HuH-7 (cell line): ENCODE results near the gene ABHD12B.

Source experiments
- DNase-seq: peaks from one replicate; pipeline ENCODE4 v3.0.0; 2011; ENCODE audit warnings: low spot score

ABHD12B gene, protein sequence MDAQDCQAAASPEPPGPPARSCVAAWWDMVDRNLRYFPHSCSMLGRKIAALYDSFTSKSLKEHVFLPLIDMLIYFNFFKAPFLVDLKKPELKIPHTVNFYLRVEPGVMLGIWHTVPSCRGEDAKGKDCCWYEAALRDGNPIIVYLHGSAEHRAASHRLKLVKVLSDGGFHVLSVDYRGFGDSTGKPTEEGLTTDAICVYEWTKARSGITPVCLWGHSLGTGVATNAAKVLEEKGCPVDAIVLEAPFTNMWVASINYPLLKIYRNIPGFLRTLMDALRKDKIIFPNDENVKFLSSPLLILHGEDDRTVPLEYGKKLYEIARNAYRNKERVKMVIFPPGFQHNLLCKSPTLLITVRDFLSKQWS

DNA sequence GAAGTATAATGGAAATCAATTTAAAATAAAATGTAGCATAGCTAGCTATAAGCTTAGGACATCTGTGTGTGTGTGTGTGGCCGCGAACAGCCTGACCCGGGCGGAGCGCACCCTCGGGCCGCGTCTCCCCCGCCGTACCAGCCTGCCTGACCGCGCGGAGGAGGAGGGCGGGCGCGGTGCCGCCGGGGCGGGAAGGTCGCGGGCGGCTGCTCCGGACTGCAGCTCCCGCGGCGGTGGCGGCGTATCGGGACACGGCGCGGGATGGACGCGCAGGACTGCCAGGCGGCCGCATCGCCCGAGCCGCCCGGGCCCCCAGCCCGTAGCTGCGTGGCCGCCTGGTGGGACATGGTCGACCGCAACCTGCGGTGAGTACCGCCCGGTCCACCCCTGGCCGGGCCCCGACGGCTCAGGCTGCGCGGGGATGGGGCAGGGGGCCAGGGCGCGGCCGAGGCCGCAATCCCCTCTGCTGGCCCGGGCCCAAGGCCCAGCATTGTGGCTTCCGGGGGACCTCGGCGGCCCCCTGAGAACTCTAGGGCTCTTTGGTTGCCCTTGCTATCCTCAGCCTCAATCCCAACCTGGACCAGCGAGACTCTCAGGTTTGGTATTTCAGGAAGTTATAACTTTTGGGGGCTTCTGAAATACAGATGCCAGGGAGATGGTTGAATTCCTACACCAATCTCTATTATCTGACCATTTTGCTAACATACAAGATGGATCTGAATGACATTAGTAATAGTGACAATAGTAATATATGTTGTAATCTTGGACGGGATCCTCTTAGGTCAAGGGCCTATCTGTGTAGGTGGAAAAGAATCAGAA is at the start of gene ABHD12B:
Gene ABHD12B (plus strand): TSS at position 140 of the 819 bp plus-strand sequence. CDS start 122 bp downstream, at position 262.
- DNase-seq: no peak

DNA sequence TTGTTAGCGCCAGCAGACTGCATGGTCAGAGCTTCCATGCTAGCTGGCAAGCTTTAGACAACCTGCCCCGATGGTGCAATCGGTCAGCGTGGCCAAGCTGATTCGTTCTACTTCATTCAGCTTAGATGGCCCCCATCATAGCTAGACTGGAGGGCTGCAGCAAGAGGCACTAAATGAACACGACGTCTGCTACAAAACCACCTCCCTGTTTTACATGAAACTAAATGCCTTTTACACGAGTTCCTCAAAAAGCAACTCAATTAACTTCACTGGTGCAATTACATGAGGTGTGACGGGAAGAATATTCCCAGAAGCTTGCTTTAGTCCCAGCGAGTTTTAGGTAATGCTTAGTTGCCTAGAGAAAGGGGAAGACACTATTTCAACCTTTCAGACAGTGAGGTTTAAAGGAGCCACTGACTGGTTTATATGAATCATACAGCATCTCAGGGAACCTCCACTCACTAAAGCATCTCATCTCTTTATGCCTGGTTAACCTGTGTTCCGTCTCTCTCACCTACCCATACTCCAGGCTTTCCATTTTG is 49.3 kb upstream of the ABHD12B start:
- no peak for DNase-seq

DNA sequence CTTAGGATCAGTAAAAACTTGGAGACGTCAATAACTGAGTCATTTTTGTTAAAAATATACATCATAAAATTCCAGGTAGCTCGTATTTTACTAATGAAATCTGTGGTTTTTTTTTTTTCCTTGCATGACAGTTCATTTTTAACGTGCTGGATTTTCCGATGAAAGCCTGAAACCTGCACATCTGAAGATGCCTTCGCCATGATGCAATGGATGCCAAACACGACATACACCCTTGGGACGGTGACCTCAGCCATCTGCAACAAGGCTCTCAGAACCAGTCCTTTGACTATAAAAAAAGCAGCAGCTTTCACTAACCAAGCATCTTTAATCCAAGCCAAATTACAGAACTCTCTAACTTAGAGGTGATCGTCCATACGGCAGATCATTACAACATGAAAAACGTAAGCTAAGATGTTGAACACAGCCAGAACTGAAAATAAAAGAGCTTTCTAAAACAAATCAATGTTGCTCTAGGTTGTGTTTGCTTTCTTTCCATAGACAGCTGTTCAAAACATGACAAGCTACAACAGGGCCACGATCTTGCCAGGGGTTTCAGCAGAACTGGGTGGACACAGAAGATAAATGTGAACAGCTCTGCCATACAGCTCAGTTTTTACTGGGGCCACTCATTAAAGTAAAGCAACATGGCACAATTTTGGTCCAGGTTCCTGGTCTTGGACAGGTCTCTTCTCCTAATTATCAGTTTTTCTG is 48.6 kb upstream of the ABHD12B start:
- DNase-seq: no peak

DNA sequence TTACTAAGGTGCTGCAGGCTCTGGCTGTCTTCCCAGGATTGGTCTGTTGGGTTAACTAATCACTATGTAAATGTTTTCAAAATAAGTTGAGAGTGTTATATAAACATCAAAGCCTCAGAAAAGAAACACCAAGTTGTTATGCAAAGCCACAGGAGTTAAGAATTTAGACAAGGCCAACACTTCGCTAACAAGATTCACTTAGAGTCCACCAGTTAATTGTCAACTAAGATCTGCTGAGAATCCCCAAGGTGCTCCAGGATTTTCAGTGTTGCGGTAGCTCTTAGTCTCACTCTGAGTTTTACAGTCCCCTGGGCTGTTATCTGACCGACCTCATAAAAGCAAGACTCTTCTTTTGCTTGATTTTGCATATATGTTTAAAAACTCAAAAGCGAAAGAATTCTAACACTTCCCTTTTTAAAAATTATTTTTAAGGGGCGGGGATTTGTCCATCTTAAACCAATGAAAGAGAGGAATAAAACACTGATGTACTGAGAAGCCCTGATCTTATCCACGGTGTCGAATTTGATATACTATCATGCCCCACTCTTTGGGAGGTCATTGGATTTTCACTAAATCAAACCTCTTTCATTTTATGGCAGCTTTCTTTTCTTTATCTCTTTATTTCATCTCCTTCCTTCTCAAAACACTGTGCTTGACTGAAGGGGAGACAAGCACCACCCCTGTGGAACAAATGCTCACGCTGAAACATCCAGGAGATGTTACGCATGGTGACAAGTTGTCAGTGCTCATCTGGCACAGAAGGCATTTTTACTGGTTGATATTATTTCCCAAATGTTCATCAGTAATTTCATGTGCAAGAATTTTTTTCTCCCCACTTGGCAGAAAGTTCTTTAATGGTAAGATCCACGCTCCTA is 47.9 kb upstream of the ABHD12B start:
- no peak for DNase-seq

DNA sequence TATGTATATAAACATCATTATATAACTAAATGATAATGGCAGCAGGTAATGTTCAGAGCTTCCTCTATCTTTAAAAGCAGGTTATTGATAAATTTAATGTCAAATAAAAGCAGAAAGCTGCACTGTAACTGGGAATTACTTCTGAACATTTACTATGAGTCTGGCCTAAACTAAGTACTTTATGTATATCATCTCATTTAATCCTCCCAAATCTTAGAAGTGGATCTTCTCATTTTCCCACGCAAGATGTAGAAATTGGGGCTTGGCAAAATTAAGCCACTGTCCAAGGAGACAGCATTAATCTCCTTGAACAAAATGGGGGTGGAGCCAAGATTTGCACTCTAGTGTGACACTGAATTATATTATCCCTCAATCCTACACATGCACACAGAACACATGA is 46.5 kb upstream of the ABHD12B start:
- no peak for DNase-seq

DNA sequence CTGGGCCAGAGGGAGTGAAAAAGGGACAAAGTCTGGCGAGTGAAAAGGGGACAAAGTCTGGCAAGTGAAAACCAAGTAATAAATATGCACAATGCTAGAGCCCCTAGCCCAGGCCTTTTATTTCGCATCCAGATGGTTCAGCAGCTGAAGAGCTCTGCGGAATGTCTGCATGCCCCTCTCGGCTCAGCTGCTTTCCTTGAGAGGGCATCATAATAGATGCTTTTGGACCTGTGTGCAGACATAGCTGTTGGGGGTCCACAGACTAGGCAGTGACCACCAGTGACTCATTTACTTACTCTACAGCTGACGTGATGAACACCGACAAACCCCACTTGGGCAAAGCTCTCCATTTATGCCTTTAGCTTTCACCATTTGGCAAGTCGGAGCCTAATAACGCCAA is 45.2 kb upstream of the ABHD12B start:
- no peak for DNase-seq

DNA sequence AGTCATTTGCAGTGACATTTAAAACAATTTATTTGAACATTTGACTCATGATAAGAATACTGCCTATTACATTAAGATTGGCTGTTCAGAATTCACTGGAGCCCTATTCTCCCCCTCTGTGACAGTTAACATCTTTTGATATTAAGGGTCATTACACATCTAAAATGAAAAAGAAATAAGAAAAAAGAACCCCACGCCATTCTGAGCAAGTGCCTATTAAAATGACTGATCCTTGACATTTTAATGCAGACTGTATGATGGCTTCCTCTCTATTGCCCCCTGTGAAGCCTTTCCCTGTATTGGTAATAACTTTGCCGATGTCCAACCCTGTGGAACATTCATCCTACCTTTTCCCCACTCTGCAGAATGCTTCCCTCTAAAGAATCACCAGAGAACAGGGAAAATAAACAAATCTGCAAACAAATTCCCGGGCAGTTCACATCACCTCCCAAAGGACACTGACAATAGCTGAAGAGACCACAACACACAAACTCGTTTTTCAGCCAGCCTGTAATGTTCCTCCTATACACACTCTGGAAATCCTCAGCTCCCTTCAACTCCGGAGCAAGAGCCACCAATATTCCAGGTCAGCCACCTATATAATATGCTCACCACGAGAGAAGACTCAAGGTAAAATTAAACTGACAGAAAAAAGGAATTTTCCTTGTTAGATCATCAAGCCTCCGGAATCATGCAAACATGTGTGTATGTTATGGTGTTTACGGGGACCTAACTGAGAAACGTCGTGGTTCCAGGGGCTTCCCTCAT is 42.9 kb upstream of the ABHD12B start:
- no peak for DNase-seq

DNA sequence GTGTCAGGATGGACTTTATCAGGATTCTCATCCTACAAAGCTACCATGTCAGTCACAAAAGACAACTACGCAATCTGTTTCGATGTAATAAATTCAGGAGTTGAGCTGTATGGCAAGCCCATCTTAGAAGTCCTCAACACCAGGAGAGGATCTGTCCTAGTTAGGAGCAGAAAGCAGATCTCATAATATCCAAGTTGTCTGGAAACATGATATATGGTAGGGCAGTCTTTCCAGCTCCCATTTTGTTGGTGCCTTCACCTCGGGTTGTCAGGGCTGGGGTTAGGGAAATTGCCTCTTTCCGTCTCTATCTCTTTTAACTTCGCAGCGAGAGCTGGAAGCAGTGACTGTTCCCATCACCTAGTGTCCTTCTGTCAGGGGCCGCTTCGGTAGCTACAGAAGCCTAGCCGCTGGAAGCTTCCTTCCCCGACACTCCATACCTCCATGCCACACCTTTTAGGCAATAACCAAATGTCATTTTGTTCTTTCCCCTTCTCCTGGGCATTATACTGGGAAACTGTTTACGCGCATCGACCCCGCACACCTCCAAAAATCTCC is 42.3 kb upstream of the ABHD12B start:
- DNase-seq: no peak

DNA sequence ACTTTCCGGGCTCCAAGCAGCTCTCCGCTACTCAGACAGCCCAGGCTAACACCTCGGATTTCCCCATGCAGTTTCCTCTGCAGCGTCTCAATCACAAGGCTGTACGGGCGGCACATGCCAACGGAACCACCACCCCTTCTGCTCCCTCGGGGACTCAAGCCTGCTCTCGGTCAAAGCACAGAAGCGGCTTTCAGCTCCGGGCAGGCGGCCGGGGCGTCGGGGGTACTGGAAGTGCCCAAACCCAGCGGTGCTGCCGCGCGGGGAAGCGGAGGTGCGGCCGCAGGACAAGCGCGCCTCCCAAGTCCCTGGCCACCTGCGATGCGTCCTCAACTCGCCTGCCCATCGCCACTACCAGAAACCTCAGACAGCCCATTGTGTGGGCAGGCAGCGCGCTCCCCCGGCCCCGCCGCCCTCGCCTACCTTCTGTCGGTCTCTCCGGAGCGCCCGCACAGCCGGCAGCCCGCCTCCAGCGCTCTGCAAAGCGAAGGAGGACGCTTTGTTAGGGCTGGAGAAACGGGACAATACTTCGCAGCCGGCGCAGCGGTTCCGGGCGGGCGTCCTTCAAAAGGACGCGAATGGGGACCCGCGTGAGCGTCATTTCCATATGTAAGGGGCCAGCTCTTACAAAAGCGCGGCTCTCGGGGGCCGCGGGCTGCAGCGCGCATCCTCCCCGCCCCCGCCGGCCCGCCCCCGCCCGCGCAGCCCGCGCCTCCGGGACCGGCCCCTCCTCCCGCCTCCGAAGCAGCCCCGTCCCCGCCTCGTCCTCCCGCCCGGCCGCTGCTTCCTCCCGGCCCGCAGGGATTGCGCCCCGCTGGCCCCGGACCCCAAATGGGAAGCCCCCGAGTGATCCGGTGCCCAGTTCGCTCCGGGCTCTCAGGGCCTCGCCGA is 41.6 kb upstream of the ABHD12B start:
- DNase-seq: peak; percentile 23

DNA sequence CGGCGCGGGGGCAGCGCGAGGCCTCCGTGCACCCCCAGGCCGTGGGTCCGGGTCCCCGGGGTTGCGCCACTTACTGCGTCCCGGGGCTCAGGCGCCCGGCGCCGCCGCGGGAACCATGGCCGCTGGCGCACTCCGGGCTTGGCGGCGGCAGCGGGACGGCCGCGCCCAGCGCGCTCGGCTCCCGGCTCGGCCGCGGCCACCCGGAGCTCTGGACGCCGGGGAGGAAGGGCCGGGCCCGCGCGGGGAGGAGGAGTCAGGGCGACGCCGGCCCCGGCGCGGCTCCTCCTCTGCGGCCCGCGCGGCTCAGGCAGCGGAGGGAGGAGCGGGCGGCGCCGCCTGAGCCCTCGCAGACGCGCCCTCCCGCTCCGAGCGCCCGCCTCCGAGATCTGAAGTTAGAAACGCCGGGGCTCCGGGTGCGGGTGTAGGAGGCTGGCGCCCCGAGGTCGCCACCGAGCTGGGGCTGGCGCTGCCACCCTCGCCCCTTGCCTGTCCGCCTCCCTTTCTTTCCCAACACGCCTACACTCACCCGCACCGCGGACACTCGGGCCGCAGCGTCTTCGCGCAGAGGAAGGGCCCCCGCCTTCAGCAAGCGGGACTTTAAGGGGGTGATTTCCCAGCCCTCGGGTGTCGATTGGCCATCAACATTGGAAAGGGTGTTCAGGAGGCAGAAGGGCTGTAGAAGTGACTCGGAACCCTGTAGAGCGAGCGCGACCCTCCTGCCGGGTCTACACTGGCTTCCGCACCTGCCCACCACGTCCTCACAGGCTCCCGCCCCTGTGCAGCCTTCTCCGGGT is 40.7 kb upstream of the ABHD12B start, which contains the start of gene NIN:
Gene NIN (minus strand): TSS at position 231 of the 794 bp plus-strand sequence. CDS start 9,106 bp downstream, outside the sequence.
- DNase-seq: peak; percentile 56

DNA sequence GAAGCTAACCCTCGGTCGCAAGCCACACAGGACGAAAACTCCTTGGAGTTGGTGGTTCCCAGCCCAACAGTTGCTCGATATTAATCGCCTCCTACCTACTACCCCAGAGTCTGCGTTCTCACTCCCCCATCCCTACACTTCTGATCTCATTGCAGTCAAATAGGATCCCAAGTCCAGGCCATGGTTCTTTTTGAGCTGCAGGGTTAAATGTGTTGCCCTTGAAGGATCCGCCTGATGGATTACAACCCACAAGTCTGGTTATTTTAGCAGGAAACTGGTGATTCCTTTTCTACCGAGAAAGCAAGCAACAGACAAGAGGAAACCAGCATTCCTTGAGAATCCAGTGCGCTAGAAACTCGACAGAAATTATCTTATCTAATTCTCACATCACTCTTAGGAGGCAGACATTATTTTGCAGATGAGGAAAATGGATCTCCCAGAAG is 40.1 kb upstream of the ABHD12B start:
- no peak for DNase-seq

DNA sequence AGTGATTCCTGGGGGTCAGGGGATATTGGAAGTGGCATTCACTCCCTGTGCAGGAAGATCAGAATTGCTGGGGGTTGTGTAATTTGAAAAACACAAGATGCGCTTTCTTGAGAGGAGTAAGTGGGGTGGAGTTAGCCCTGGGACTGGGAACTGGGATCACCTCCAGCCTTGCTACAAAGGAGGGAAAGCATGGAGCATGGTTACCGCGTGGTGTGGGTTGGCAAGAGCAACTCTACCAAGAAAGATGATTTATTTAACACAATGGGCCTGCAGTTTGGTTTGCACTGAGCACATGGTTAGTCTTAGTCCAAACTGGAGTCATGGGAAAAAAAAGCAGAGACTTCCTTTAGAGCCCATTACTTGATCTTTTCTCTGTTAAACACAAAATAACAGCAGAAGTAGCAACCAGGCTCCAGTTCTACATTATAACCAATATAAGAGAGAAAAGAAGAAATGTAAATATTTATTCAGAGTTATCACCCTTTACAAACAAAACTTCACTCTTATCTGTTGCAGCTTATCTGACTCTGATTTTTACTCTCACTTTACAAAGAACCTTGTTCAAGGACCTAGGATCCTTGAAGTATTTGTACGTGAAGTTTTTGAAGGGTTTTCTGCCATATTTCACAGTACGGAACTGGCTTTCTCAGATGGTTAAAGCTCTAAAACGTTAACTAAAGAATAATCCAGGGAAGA is 38.8 kb upstream of the ABHD12B start:
- DNase-seq: no peak

DNA sequence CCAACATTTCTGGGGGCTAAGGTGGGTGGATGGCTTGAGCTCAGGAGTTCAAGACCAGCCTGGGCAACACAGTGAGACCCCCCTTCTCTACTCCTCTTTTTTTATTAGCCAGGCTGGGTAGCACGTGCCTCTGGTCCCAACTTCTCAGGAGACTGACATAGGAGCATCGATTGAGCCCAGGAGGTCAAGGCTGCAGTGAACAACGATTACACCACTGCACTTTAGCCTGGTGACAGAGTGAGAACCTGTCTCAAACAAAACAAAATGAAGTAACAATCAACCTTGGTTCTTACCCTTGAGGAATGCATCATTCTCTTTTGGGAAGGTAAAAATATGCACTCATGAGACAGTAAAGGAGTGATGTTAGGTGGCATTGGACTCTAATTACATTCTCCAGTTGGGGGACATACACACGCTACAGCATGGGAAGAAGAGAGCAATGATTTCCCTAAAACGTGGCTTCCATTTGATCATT is 37.0 kb upstream of the ABHD12B start:
- no peak for DNase-seq

DNA sequence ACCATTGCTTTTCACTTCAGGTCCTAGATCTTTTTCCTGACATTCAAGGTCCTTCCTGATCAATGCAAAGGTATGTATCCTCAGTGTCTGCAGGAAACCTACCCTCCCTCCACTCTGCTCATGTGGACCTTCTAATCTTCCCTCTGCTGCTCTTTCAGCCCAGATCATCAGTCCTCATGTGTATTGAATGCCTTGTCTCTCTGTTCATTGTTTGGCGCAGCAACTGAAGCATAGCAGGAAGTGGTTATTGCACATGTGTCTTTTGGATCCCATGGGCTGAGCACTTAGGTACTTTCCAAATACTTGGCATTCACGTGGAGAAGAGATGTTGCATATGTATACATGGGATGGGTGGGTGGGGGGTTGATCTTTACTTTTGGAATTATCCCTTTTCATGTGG is 36.6 kb upstream of the ABHD12B start:
- DNase-seq: no peak

DNA sequence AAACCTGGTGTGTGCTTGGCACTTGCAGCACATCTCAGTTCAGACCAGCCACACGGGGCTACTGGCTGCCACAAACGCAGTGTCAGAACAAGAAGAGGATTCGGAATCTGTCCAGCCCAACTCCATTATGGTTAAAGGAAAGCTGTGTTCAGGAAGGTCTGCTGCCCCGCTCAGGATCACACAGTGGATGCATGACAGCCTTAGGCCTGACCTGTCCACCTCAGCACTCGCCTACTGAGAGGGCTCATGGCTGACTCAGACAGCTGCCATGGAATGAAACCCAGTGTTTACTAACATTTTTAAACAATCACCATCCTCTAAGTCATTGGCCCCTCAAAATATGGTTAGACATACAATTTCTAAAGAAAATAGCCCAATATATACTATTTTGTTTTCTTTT is 35.3 kb upstream of the ABHD12B start:
- DNase-seq: no peak

DNA sequence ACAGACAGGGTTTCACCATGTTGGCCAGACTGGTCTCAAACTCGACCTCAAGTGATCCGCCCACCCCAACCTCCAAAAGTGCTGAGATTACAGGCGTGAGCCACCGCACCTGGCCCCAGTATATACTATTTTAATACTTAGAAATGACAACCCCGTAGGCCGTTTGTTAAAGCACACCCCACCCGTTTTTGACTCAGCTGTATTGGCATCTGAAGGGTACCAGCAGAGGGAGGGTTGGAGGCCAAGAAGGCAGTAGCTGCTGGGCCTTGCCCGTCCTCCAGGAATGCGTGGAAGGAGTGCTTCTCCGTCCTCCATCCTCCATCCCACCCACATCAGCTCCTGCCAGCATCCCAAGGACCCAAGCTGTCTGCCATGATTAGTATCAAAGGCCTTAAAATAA is 34.6 kb upstream of the ABHD12B start:
- DNase-seq: no peak

DNA sequence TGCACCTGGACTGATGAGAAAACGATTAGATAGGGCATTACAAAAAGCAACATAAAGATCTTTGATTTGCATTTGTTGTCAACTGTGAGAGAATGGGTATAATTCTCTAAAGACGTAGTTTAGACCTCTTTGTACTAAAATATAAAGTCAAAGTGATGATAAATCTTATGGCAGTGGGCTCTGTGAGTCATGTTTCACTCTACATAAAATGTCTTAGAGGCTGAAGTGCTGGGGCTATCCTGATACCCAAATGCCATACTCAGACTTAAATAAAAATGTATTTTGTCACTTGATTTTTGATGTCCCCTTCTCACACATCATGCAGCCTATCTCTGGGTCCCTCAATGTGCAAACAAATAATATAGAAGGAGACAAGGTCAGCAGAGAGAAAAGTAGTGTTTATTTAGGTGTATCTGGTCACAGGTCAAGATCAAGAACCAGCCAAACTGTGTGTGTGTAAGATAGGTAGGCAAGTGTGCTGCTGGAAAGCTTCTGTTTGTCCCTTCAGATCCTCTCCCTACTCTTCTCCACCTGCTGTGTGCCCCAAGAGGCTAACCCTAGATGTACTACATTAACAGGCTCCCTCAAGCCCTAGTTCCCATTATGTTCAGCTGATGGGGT is 33.9 kb upstream of the ABHD12B start:
- DNase-seq: no peak
